Panc1 (cell line): Measurements from ENCODE around the gene SFN. TPM values are rescaled to one million over a fixed set of nuclear protein-coding genes. Genes with fewer than 3 reads are reported as not detected.

Source experiments
- ATAC-seq: fragments of 200-7000 bp; cut with Tn5 transposase; 2 replicates; pipeline ENCODE4 v1.9.1; 2020; ENCODE audit warnings: mild to moderate bottlenecking, moderate library complexity
- BruUV-seq: library from RNA; stranded (reverse); fragments of 400-500 nt; replicated peaks from 2 replicates; lab custom pipeline; 2021; lab: Mats Ljungman, UMichigan
- CTCF ChIA-PET: fragments of 300-600 bp; sonication (Branson Sonifier 250); formaldehyde crosslinking; loops from one replicate; lab custom pipeline; 2022; ENCODE audit warnings: antibody characterized with exemption; lab: Charles Lee
- POLR2A ChIA-PET: fragments of 300-600 bp; sonication (Branson Sonifier 250); formaldehyde crosslinking; loops from one replicate; lab custom pipeline; 2022; ENCODE audit warnings: antibody characterized with exemption; lab: Charles Lee
- DNase-seq: peaks from one replicate; pipeline ENCODE4 v3.0.0-alpha.2; 2010; ENCODE audit warnings: low read depth, low spot score
- H3K27ac ChIP-seq: 2 replicates; pipeline ENCODE4 v1.5.1; 2011; ENCODE audit warnings: mild to moderate bottlenecking, low read length, inconsistent platforms
- H3K27me3 ChIP-seq: fragments of 200-500 bp; sonication (Bioruptor generic); 2 replicates; pipeline ENCODE4 v1.6.0; 2014; ENCODE audit warnings: low read length, inconsistent platforms; ENCODE audit not compliant: control insufficient read depth, insufficient read depth
- H3K36me3 ChIP-seq: fragments of 200-500 bp; sonication (Bioruptor generic); 2 replicates; pipeline ENCODE4 v1.5.1; 2014; ENCODE audit warnings: inconsistent platforms, mild to moderate bottlenecking, low read length, moderate library complexity; ENCODE audit not compliant: control insufficient read depth, insufficient read depth
- H3K4me1 ChIP-seq: 2 replicates; pipeline ENCODE4 v1.5.1; 2011; ENCODE audit warnings: inconsistent platforms, mild to moderate bottlenecking, low read length, moderate library complexity; ENCODE audit not compliant: control insufficient read depth, insufficient read depth
- H3K4me3 ChIP-seq, 2 experiments: 2 replicates each; pipeline ENCODE4 v1.5.1; 2011 to 2012; ENCODE audit warnings: low read depth in 2 of 2, low read length in 2 of 2, mild to moderate bottlenecking in 2 of 2, inconsistent platforms in 1 of 2, moderate library complexity in 1 of 2
- H3K9me3 ChIP-seq: fragments of 200-500 bp; sonication (Bioruptor generic); 2 replicates; pipeline ENCODE4 v1.5.1; 2014; ENCODE audit warnings: low read depth, mild to moderate bottlenecking, inconsistent platforms, low read length, moderate library complexity; ENCODE audit not compliant: control insufficient read depth, insufficient read depth
- POLR2AphosphoS5 ChIP-seq: IDR thresholded peaks from 2 replicates; pipeline ENCODE4 v1.6.1; 2012; ENCODE audit warnings: mild to moderate bottlenecking, low read depth, low read length, moderate library complexity
- REST ChIP-seq, 2 experiments: IDR thresholded peaks; 2 replicates each; pipeline ENCODE4 v1.6.1; 2011 to 2012; ENCODE audit warnings: low read depth in 2 of 2, control low read depth in 1 of 2, low read length in 1 of 2, mild to moderate bottlenecking in 1 of 2, moderate library complexity in 1 of 2; ENCODE audit not compliant: insufficient read depth in 1 of 2
- SIN3A ChIP-seq: IDR thresholded peaks from 2 replicates; pipeline ENCODE4 v1.6.1; 2012; ENCODE audit warnings: low read depth, mild to moderate bottlenecking, low read length, moderate library complexity, borderline replicate concordance; ENCODE audit not compliant: insufficient read depth
- TCF7L2 ChIP-seq: IDR thresholded peaks from 2 replicates; pipeline ENCODE4 v1.6.1; 2011; ENCODE audit warnings: mild to moderate bottlenecking, low read depth, low read length, inconsistent platforms
- in situ Hi-C: cut with HindIII; loops from 2 replicates; pipeline ENCODE4 v1.10.0; 2016; ENCODE audit warnings: low sequenced_read_pairs, low pct_unique_long_range_greater_than_20kb
- intact Hi-C: fragments of 100-400 bp; cut with micrococcal nuclease; formaldehyde crosslinking; loops from one replicate; pipeline ENCODE4 v1.10.0; 2022; ENCODE audit not compliant: unreplicated experiment
- total RNA-seq: library from RNA; stranded (reverse); gene quantifications from one replicate; pipeline ENCODE4 v1.2.1, GENCODE V29; 2021; ENCODE audit not compliant: unreplicated experiment
- TF ChIP-seq, protein P1 (sequence below): fragments of 450-650 bp; IDR thresholded peaks from 2 replicates; pipeline ENCODE4 v1.5.1; 2017; ENCODE audit warnings: mild to moderate bottlenecking

SFN gene
- total RNA-seq, 1 experiment from 2014 or later = 188 TPM

- ChIA-PET POLR2A (no interaction called here), CTCF (interaction anchor here (1.0 kb wide), 1 partner anchor 35 kb away, joined by 3 read pairs; no protein-coding TSS in a partner anchor)
- no peaks in the 10 kb centered on the region for H3K27me3 ChIP-seq
- intact Hi-C loops = no loop called here
- H3K27ac ChIP-seq = no peak overlapping the region
- no TSS peak for BruUV-seq
- no peak overlapping the region for H3K4me3 ChIP-seq
- ATAC-seq = no peak
- no peaks in the 10 kb centered on the region for H3K9me3 ChIP-seq
- in situ Hi-C loops = no loop called here
- DNase-seq = no peak
- H3K36me3 ChIP-seq = peaks cover 4% of the 10 kb centered on the region
- peaks cover 3% of the 10 kb centered on the region; the same call in 1 of the 2 replicates for H3K4me1 ChIP-seq
- TF ChIP-seq TCF7L2 (no peak), REST (IDR thresholded peaks at IDR 0.05; ENCODE audit: insufficient read depth in 1 of 2, low read depth in 2 of 2, low read length in 1 of 2) (no peak), POLR2AphosphoS5 (no peak), SIN3A (no peak)
- TF ChIP-seq, protein P1, sequence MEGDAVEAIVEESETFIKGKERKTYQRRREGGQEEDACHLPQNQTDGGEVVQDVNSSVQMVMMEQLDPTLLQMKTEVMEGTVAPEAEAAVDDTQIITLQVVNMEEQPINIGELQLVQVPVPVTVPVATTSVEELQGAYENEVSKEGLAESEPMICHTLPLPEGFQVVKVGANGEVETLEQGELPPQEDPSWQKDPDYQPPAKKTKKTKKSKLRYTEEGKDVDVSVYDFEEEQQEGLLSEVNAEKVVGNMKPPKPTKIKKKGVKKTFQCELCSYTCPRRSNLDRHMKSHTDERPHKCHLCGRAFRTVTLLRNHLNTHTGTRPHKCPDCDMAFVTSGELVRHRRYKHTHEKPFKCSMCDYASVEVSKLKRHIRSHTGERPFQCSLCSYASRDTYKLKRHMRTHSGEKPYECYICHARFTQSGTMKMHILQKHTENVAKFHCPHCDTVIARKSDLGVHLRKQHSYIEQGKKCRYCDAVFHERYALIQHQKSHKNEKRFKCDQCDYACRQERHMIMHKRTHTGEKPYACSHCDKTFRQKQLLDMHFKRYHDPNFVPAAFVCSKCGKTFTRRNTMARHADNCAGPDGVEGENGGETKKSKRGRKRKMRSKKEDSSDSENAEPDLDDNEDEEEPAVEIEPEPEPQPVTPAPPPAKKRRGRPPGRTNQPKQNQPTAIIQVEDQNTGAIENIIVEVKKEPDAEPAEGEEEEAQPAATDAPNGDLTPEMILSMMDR = no peak
Measured at GRCh38 chr1:26851106-26851684, 11.8 kb upstream of the SFN start.

DNA sequence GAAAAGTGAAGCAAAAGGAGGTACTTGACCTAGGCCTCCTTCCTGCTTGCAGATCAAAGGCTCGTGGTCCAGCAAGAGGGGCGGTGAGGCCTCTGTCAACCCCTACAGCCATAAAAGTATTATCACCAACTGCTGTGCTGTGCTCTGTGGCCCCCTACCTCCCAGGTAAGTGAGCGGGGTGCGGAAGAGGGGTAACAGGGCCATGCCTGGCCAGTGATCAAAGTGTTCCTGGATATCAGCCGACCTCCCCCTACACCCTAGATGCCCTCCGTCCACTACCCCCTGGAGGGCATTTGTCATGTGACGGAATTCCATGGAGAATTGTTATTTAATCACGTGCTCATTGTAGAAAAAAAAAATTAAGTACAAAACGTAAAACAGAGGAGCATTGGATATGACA lies 10.2 kb upstream of the SFN start:
- TF ChIP-seq POLR2AphosphoS5 (no peak), SIN3A (no peak), REST (IDR thresholded peaks at IDR 0.05; ENCODE audit: insufficient read depth in 1 of 2, low read depth in 2 of 2, low read length in 1 of 2) (no peak), TCF7L2 (no peak)
- TF ChIP-seq, protein P1 = no peak
- Histone ChIP-seq H3K27me3 (no peaks in the 10 kb centered on the region), H3K36me3 (peaks cover 4% of the 10 kb centered on the region; the same call in 1 of the 2 replicates), H3K27ac (no peak overlapping the region), H3K4me1 (peaks cover 3% of the 10 kb centered on the region; the same call in 1 of the 2 replicates), H3K4me3 (no peak overlapping the region), H3K9me3 (no peaks in the 10 kb centered on the region)
- intact Hi-C loops (no loop called here), in situ Hi-C loops (no loop called here)
- ChIA-PET CTCF (no interaction called here), POLR2A (no interaction called here)
- DNase-seq (no peak), ATAC-seq (no peak)
- no TSS peak for BruUV-seq
